GM06990 (cell line): ENCODE data around the gene RMI1.
"Not testable (repeated sequence)": the region's sequence is repeated elsewhere in the genome, so short reads cannot be mapped to it uniquely, and the experiment has no call there.

Experiments
- DNase-seq: peaks from one replicate; pipeline ENCODE4 v3.0.0-alpha.2; 2011; ENCODE audit not compliant: insufficient read length; ENCODE audit errors: extremely low read depth
- H3K27me3 ChIP-seq: replicated peaks from 2 replicates; pipeline ENCODE4 v1.6.0; 2011; ENCODE audit warnings: low read length; ENCODE audit not compliant: control insufficient read depth, insufficient read depth
- H3K36me3 ChIP-seq: 2 replicates; pipeline ENCODE4 v1.5.1; 2011; ENCODE audit warnings: low read length; ENCODE audit not compliant: control insufficient read depth, insufficient read depth
- H3K4me3 ChIP-seq: replicated peaks from 2 replicates; pipeline ENCODE4 v1.5.1; 2011; ENCODE audit warnings: low read depth, mild to moderate bottlenecking, control low read depth, low read length
- CTCF ChIP-seq: IDR thresholded peaks from 2 replicates; pipeline ENCODE4 v1.5.1; 2011; ENCODE audit warnings: low read length, control low read depth, mild to moderate bottlenecking, inconsistent platforms; ENCODE audit not compliant: insufficient read depth, poor library complexity, severe bottlenecking

Gene RMI1

DNA sequence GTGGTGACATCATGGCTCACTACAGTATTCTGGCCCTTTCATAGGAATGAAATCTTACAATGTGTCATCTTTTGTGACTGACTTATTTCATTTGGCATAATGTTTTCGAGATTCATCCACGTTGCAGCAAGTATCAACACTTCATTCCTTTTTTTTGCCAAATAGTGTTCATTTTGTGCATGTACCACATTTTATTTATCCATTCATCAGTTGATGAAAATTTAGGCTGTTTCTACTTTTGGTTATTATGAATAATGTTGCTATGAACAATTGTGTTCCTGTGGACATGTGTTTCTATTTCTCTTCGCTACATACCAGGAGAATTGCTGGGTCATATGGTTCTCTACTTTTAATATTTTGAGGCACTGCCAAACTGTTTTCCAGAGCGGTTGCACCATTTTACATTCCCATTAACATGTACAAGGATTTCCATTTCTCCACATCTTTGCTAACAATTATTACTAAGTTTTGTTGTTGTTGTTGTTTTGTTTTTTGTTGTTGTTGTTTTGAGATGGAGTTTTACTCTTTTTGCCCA is 43.5 kb downstream of the RMI1 start:
- H3K4me3 ChIP-seq, result no peak overlapping the region
- H3K36me3 ChIP-seq, result no peaks in the 10 kb centered on the region
- no peak for DNase-seq
- H3K27me3 ChIP-seq, result no peaks in the 10 kb centered on the region
- no peak for TF ChIP-seq CTCF

DNA sequence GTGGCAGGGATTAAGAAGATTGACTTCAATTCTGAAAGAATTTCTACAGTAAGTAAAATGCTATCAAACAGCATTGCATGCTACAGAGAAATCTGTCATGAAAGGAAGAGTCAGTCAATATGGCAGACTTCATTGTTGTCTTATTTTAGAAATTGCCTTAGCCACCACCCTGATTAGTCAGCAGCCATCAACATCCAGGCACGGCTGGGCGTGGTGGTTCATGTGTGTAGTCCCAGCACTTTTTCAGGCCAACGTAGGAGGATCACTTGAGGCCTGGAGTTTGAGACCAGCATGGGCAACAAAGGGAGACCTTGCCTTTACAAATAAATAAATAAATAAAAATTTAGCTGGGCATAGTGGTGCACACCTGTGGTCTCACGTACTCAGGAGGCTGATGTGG is 46.6 kb downstream of the RMI1 start:
- DNase-seq, result no peak
- Histone ChIP-seq H3K36me3 (no peaks in the 10 kb centered on the region), H3K27me3 (no peaks in the 10 kb centered on the region), H3K4me3 (no peak overlapping the region)
- TF ChIP-seq CTCF, result no peak

DNA sequence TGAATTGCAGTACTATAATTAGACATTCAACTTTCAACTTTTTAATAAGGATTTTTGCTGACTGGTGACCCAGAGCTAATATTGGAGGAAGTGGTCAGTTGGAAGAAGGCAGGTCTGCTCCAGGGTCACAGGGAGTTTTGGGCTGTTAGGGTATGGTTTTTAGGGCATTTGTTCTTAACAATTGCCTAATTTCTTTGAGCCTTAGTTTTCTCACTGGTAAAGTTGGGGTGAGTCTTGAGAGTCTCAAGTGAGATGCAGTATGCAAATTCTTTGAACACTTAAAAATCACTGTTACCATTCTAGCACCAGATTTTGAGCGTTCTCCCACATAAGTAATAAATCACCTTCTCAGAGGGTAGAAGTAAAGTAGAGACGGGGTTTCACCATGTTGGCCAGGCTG is 50.9 kb downstream of the RMI1 start:
- no peak for DNase-seq
- no peak for TF ChIP-seq CTCF
- no peaks in the 10 kb centered on the region for H3K27me3 ChIP-seq
- H3K36me3 ChIP-seq, result no peaks in the 10 kb centered on the region
- H3K4me3 ChIP-seq, result no peak overlapping the region

- H3K27me3 ChIP-seq, H3K36me3 ChIP-seq, H3K4me3 ChIP-seq, DNase-seq: not testable (repeated sequence)
Measured at GRCh38 chr9:84041857-84042256, 61.3 kb downstream of the RMI1 start.

DNA sequence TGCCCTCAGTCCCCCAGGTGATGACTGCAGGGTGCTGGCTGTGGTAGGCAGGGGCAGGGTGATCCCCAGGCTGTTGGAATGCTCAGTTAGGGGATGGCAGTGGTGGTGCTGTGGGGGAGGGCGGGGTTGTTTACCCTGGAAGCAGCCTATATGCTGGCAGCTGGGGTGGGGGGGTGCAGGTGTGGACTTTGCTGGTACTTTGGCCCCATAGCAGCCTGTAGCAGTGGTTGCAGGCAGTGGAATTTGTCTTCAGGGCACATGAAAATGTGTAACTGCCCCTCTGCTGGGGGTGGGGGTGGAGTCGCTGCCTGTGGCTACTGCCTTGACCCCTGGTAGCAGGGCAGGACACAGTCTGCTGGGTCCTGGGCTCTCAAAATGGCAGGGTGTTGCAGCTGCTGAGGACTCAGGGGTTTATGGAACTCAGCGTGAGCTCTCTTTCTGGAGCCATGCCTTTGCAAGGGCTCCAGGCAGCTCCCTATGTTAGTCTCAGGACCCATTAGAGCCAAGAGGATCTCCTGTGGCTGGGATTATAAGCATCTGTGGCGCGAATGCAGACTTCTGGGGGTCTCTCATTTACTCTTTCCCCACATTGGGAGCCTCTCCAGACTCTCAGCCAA is 65.0 kb downstream of the RMI1 start:
- Histone ChIP-seq H3K36me3 (no peaks in the 10 kb centered on the region), H3K27me3 (no peaks in the 10 kb centered on the region), H3K4me3 (no peak overlapping the region)
- DNase-seq, result no peak
- no peak for TF ChIP-seq CTCF
